ENCODE measurements around the gene RAB20.
"Not testable (repeated sequence)": the region's sequence is repeated elsewhere in the genome, so short reads cannot be mapped to it uniquely, and the experiment has no call there.

RAB20 gene

GRCh38 chr13:110509971-110510786 lies 51.3 kb downstream of the RAB20 start:
- DNase-seq (ENCODE audit: low spot score) = peak; percentile 28

DNA sequence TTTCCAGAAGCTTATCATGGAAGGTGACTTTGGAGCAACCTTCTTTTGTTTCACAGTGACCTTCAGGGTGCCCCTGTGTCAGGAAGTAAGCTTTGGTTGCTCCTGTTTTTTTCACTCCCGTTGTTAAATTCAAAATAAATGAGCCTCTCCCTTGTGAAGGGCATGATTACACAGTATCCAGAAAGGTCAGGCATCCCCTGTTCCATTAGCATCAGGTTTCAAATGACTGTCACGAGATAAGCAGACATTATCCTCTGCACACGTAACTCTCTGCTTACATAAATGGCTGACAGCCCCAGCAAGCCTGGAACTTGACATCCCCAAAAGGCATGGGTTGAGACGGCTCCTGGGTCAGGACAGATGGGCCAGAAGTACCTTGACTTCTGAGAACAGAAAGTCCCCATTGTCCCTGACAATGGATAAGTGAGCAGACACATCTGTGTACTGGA lies 52.0 kb downstream of the RAB20 start:
- no peak for DNase-seq (ENCODE audit: low spot score)

DNA sequence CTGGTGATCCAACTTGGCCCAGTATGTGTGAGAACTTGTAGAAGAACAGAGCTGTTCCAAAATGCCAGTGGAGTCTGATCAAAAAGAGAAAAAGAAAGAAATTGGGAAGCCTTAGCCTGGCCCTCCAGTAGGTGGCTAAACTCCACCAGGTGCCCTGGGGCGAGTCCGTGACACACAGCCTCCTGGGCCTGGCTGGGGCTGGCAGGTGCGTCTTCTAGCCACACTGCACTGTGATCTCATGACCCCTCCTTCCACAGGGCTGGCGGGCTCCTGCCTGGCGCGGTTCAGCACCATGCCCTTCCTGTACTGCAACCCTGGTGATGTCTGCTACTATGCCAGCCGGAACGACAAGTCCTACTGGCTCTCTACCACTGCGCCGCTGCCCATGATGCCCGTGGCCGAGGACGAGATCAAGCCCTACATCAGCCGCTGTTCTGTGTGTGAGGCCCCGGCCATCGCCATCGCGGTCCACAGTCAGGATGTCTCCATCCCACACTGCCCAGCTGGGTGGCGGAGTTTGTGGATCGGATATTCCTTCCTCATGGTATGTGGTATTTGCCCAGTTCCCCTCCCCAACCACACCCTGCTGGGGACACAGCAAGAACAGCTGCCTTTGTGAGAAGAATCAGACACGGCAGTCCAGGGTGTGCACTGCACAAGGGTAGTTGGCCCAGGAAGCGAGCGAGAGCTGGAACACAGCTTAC lies 53.7 kb downstream of the RAB20 start:
- no peak for DNase-seq (ENCODE audit: low spot score)

GRCh38 chr13:110506859-110507566 lies 54.5 kb downstream of the RAB20 start:
- no peak for DNase-seq (ENCODE audit: low spot score)

DNA sequence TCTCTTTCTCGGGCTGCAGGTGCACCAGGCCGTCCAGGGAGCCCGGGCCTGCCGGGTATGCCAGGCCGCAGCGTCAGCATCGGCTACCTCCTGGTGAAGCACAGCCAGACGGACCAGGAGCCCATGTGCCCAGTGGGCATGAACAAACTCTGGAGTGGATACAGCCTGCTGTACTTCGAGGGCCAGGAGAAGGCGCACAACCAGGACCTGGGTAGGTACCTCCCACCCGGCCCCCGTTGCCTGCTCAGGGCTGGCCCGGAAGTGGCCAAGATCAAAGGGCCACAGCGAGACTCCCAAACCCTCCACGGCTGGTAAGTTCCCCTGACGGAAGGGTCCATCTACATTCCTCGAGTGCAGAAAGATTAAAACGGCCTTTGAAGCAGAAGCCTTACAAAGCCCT lies 55.1 kb downstream of the RAB20 start:
- no peak for DNase-seq (ENCODE audit: low spot score)

DNA sequence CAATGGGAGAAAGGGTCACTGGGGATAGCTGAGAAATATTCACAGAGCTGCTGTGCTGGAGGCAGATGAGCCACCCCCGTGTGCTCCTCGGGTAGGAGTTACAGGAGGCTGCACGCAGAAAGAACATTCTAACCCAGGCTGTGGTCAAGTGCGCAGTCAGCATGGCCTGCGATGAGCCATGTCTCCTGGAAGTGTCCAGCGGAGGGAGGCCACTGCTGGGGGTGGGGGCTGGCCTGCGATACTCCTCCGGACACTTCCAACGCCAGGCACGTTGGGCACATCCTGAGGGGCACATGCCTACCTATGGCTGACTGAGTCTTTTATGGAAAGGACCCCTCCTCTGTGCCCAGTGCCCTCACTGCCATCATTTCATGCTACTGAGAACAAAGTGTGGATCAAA lies 55.9 kb downstream of the RAB20 start:
- no peak for DNase-seq (ENCODE audit: low spot score)

DNA sequence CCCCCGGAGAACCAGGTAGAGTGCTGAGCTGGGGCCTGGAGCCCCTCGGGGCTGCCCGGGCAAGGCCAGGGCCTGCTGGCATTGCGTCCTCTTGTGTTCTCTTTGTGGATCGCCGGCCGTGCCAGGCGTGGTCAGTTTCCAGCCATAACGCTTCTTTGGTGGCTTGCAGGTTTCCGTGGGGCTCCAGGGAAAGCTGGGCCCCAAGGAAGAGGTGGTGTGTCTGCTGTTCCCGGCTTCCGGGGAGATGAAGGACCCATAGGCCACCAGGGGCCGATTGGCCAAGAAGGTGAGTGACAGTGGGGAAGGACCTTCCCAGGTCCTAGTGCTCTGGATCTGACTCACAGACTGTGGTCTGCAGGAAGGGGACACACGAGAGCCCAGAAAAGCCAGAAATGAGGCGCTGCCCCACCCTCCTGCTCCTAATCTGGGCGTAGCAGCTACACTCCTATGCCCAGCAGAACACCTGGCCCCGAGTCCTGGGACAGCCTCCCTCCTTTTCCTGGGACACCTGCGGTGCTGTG lies 57.5 kb downstream of the RAB20 start:
- no peak for DNase-seq (ENCODE audit: low spot score)

DNA sequence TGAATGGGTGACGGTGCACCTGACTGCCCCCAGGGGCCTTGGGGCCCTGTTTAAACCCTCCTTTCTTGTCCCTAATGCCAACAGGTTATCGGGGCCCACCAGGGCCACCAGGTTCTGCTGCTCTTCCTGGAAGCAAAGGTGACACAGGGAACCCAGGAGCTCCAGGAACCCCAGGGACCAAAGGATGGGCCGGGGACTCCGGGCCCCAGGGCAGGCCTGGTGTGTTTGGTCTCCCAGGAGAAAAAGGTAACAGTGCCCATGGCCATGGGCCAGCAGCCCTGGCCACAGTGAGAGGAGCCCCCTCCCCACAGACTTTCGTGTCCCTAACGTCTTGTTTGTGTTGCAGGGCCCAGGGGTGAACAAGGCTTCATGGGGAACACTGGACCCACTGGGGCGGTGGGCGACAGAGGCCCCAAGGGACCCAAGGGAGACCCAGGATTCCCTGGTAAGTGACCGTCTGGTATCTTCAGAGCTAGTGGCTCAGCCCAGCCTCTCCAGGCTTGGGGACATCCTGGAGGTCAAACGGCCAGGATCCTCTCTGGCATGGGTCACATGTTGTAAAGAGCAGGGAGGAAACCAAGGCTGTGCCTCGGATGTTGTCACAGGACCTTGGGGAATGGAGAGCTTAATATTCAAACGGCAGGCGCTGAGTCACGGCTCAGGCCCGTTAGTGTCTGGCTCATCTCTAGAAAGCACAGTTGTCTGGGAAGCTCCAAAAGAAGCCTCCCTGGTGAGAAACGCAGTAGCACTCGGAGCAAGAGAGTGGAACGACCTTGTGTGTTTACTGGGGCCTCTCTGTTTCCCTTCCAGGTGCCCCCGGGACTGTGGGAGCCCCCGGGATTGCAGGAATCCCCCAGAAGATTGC lies 58.3 kb downstream of the RAB20 start:
- DNase-seq (ENCODE audit: low spot score) = no peak

DNA sequence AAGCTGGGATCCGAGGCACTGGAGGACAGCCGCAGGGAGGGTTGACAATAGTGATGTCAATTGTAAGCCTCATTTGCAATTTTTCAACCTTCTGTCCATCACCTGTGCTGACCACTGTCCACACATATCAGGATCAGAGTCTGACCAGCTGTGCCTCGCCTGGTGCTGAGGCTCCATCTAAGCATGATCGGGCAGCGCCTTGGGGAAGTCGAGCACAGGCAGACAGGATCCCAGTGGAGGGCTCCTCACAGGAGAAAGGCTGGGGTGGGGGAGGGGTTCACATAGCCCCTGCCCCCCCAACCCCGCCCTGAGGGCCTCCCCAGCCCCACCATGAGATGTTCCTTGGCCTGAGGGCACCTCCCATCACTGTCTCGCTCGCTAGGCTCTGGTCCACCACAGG lies 60.3 kb downstream of the RAB20 start:
- DNase-seq (ENCODE audit: low spot score) = no peak

DNA sequence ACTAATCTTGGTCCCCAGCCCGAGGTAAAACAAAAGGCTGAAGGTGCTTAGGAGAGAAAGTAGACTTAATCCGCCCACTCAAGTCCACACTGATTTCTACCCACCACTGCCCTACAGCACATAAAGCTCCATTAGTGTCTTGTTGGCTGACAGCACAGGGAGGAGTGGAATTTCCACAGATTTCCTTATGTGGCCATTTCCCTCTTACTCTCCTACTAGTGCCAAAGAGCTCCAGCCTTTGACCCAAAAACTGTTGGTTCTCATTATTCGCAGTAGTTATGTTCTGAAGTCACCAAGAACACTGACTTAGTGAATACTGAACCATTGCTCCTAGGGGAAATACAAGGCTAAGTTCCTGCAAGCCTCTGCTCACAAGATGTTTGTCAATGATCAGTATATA lies 61.2 kb downstream of the RAB20 start:
- DNase-seq (ENCODE audit: low spot score) = no peak

GRCh38 chr13:110499621-110500281 lies 61.8 kb downstream of the RAB20 start:
- no peak for DNase-seq (ENCODE audit: low spot score)

GRCh38 chr13:110498765-110499164 lies 62.8 kb downstream of the RAB20 start:
- no peak for DNase-seq (ENCODE audit: low spot score)

GRCh38 chr13:110498327-110498726 lies 63.2 kb downstream of the RAB20 start:
- DNase-seq (ENCODE audit: low spot score) = no peak

- DNase-seq (ENCODE audit: low spot score) = not testable (repeated sequence)
Observed at GRCh38 chr13:110497896-110498295, 63.6 kb downstream of the RAB20 start.

DNA sequence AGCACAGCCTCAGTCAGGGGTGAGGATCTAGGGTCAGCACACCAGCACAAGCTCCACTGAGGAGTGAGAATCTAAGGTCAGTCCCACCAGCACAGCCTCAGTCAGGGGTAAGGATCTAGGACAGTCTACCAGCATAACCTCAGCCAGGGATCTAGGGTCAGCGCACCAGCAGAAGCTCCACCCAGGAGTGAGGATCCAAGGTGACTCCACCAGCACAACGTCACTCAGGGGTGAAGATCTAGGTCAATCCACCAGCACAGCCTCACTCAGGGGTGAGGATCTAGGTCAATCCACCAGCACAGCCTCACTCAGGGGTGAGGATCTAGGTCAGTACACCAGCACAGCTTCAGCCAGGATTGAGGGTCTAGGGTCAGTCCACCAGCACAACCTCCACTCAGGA lies 64.5 kb downstream of the RAB20 start:
- no peak for DNase-seq (ENCODE audit: low spot score)

DNA sequence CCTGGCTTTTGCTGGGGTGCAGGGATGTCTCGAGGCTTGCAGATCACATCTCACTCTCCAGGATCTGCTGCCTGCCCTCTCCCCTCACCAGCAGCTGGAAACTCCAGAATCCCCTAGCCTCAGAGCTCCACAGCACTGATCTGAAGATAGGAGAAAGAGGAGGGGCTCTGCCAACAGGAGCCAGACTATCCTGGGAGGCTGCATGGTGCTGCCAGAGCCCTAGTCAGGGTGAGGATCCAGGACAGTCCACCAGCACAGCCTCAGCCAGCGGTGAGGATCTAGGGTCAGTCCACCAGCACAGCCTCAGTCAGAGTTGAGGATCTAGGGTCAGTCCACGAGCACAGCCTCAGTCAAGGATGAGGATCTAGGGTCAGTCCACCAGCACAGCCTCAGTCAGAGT lies 65.2 kb downstream of the RAB20 start:
- DNase-seq (ENCODE audit: low spot score) = no peak

DNA sequence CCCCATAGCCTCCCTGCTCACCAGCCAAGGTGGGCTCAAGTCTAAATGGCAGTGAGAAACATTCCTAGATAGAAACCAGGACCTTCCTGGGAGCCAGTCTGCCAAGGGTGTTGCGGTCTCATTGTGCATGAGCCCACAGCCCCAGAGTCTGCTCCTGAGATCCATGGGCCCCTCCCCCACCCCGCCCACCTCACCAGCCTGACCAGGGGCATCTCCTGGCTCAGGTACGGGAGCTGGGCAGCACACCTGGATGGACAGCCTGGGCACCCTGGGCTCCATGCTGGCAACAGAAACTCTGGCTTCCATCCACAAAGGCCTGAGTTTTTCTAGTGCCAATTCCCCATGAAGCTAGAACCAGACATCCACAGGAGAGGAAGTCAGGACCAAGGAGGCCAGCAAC lies 65.6 kb downstream of the RAB20 start:
- DNase-seq (ENCODE audit: low spot score) = no peak

DNA sequence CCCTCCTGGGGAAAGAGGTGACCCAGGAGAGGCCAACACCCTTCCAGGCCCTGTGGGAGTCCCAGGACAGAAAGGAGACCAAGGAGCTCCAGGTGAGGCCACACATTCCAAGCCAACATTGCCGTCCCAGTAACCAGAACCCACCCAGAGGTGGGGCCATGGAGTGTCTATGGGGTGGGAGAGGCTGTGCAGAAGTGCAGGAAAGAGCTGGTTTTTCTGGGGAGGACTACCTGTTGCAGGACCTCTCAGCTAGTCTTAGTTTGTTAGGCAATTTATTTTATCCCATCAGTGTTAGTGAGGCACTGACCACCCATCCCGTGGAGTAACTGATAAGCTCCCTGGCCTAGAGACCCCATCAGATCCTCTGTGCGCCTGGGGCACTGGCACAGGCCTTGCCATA lies 66.1 kb downstream of the RAB20 start:
- DNase-seq (ENCODE audit: low spot score) = no peak

- no peak for DNase-seq (ENCODE audit: low spot score)
Observed at GRCh38 chr13:110493613-110494012, 67.9 kb downstream of the RAB20 start.

GRCh38 chr13:110492679-110493593 lies 68.6 kb downstream of the RAB20 start:
- DNase-seq (ENCODE audit: low spot score) = no peak

All from pons (tissue), 1 donor.